Lung (tissue), 12 donors: ENCODE results near the gene CAMK1D. TPM values are rescaled to one million over a fixed set of nuclear protein-coding genes. Genes with fewer than 3 reads are reported as not detected.

Experiments used
- ATAC-seq: fragments of 200-7000 bp; cut with Tn5 transposase; one replicate; pipeline ENCODE4 v1.9.1; 2020; ENCODE audit warnings: moderate number of reproducible peaks; ENCODE audit not compliant: insufficient read depth, low FRiP score
- DNase-seq, 3 donors: peaks; one replicate each; pipeline ENCODE4 v3.0.0-alpha.2; 2013 to 2017
- H3K27ac ChIP-seq, 2 donors: one replicate each; pipeline ENCODE4 v1.5.1; 2013; ENCODE audit warnings: mild to moderate bottlenecking in 2 of 2, moderate library complexity in 2 of 2, control low read depth in 1 of 2, inconsistent platforms in 1 of 2, low read depth in 1 of 2, low read length in 1 of 2
- H3K27me3 ChIP-seq, 3 donors: one replicate each; pipeline ENCODE4 v1.5.1; 2013; ENCODE audit warnings: low read length in 2 of 3; ENCODE audit not compliant: control insufficient read depth in 3 of 3, insufficient read depth in 3 of 3
- H3K36me3 ChIP-seq, 4 donors: one replicate each; pipeline ENCODE4 v1.5.1; 2013; ENCODE audit warnings: low read length in 4 of 4, mild to moderate bottlenecking in 1 of 4, moderate library complexity in 1 of 4; ENCODE audit not compliant: control insufficient read depth in 4 of 4, insufficient read depth in 4 of 4
- H3K4me1 ChIP-seq, 5 donors: one replicate each; pipeline ENCODE4 v1.5.1; 2013; ENCODE audit warnings: low read length in 5 of 5, mild to moderate bottlenecking in 2 of 5, moderate library complexity in 1 of 5; ENCODE audit not compliant: control insufficient read depth in 5 of 5, insufficient read depth in 5 of 5
- H3K4me3 ChIP-seq: one replicate; pipeline ENCODE4 v1.5.1; 2013; ENCODE audit warnings: mild to moderate bottlenecking, control low read depth, moderate library complexity
- H3K9ac ChIP-seq, 2 donors: one replicate each; pipeline ENCODE4 v1.5.1; 2013; ENCODE audit warnings: low read length in 2 of 2, control low read depth in 1 of 2; ENCODE audit not compliant: insufficient read depth in 1 of 2
- H3K9me3 ChIP-seq, 4 donors: one replicate each; pipeline ENCODE4 v1.5.1; 2013; ENCODE audit warnings: low read length in 3 of 4, mild to moderate bottlenecking in 1 of 4, moderate library complexity in 1 of 4; ENCODE audit not compliant: control insufficient read depth in 4 of 4, insufficient read depth in 3 of 4
- WGBS, 2 donors: extraction: QIAGEN DNeasy Blood & Tissue Kit; methylation state at CpG; one replicate each; pipeline ENCODE4 v1.1.7; 2013; 5-methylcytosine and 5-hydroxymethylcytosine counted together
- polyA plus RNA-seq, 2 donors: library from polyadenylated mRNA; stranded (reverse); fragments of 200-250 nt; gene quantifications; one replicate each; pipeline ENCODE4 v1.2.1, GENCODE V29; 2013
- total RNA-seq, 2 donors: library from RNA; depleted of rRNA in 1 of 2; stranded (reverse); fragments of >200 nt in 1 of 2; gene quantifications; one replicate each; pipeline ENCODE4 v1.2.1, GENCODE V29; 2014 to 2021
- TF ChIP-seq, protein P1 (sequence below): IDR thresholded peaks from 2 replicates; pipeline ENCODE4 v1.5.1; 2012; ENCODE audit warnings: mild to moderate bottlenecking; ENCODE audit errors: control extremely low read depth, extremely low read depth
- donor health status: control.
- donor health status: control.
- donor health status: Bipolar disorder and iron deficiency.
- donor health status: healthy.
- donor health status: DM: yes; HTN: yes; CAD: no.

The CAMK1D gene
- total and polyA plus RNA-seq, 4 donors, result 3.2 to 37.4 (median 7.0) TPM

DNA sequence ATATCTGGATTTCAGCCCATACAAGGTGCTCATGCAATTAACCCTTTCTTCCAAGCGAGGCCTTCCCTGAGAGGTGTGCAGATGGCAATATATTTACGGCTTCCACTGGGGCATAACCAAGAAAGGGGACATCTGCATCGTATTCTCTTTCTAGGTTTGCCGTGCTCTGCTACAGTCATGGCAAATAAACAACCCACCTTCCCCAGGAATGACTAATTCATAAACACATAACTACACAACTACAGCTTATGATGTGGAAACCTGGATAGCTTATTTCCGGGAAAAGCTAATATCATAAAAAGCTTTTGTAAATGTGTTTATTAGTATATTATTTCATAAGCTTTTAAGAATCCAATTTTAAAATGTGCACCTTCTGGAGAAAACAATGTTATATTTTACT, 120.0 kb downstream of the CAMK1D start:
- Histone ChIP-seq H3K9ac (no peak overlapping the region), H3K4me3 (no peak overlapping the region), H3K4me1 (peaks cover 0 to 4% (median 0%) of the 10 kb centered on the region in 5 donors), H3K27me3 (peaks cover 0 to 13% (median 0%) of the 10 kb centered on the region in 3 donors), H3K9me3 (no peaks in the 10 kb centered on the region), H3K27ac (no peak overlapping the region), H3K36me3 (no peaks in the 10 kb centered on the region)
- ATAC-seq (no peak), DNase-seq (no peak)
- 93 to 94% methylated on average over 5 of the region's 5 CpGs for whole genome bisulfite sequencing, 2 donors
- TF ChIP-seq, protein P1, sequence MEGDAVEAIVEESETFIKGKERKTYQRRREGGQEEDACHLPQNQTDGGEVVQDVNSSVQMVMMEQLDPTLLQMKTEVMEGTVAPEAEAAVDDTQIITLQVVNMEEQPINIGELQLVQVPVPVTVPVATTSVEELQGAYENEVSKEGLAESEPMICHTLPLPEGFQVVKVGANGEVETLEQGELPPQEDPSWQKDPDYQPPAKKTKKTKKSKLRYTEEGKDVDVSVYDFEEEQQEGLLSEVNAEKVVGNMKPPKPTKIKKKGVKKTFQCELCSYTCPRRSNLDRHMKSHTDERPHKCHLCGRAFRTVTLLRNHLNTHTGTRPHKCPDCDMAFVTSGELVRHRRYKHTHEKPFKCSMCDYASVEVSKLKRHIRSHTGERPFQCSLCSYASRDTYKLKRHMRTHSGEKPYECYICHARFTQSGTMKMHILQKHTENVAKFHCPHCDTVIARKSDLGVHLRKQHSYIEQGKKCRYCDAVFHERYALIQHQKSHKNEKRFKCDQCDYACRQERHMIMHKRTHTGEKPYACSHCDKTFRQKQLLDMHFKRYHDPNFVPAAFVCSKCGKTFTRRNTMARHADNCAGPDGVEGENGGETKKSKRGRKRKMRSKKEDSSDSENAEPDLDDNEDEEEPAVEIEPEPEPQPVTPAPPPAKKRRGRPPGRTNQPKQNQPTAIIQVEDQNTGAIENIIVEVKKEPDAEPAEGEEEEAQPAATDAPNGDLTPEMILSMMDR, result no peak

GRCh38 chr10:12470719-12471118, 121.4 kb downstream of the CAMK1D start:
- H3K4me1 ChIP-seq, result peaks cover 0 to 4% (median 0%) of the 10 kb centered on the region in 5 donors
- no peak overlapping the region for H3K27ac ChIP-seq
- TF ChIP-seq, protein P1, result no peak
- no peak overlapping the region for H3K4me3 ChIP-seq
- ATAC-seq, result no peak
- 94 to 95% methylated on average over 10 of the region's 10 CpGs for WGBS, 2 donors
- H3K9ac ChIP-seq, result no peak overlapping the region
- H3K36me3 ChIP-seq, result no peaks in the 10 kb centered on the region
- H3K9me3 ChIP-seq, result no peaks in the 10 kb centered on the region
- no peak for DNase-seq
- peaks cover 0 to 18% (median 0%) of the 10 kb centered on the region in 3 donors for H3K27me3 ChIP-seq

- Histone ChIP-seq H3K36me3 (no peaks in the 10 kb centered on the region), H3K9ac (no peak overlapping the region), H3K27me3 (peaks cover 0 to 19% (median 0%) of the 10 kb centered on the region in 3 donors), H3K9me3 (no peaks in the 10 kb centered on the region), H3K4me3 (no peak overlapping the region), H3K4me1 (peaks cover 0 to 4% (median 0%) of the 10 kb centered on the region in 5 donors), H3K27ac (no peak overlapping the region)
- ATAC-seq (no peak), DNase-seq (no peak)
- TF ChIP-seq, protein P1, result no peak
- WGBS, 2 donors, result 69 to 85% methylated on average over 5 of the region's 5 CpGs
Observed at GRCh38 chr10:12471135-12471534, 121.8 kb downstream of the CAMK1D start.

DNA sequence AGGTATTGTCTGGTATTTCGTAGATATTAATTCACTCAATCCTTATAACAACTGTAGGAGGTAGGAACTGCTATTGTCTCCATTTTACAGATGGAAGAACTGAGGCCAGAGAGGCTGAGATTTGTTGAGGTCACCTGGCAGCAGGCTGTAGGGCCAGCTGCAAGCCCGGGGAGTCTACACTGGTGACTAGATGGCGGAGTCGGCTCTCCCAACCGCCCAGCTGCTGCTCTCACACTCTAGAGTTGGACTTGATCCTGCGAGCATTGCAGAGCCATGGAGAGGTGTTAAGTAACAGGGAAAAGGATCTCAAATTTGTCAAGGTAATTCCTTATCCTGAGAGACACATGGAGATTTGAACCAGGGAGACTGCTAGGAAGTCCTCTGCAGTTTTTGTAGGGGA, 124.1 kb downstream of the CAMK1D start:
- no peak overlapping the region for H3K4me3 ChIP-seq
- H3K9me3 ChIP-seq, result peaks cover 0 to 3% (median 0%) of the 10 kb centered on the region in 4 donors
- no peak for ATAC-seq
- H3K27ac ChIP-seq, result no peak overlapping the region
- no peaks in the 10 kb centered on the region for H3K36me3 ChIP-seq
- 91 to 96% methylated on average over 6 of the region's 6 CpGs for WGBS, 2 donors
- peaks cover 0 to 2% (median 0%) of the 10 kb centered on the region in 5 donors for H3K4me1 ChIP-seq
- TF ChIP-seq, protein P1, result no peak
- H3K9ac ChIP-seq, result no peak overlapping the region
- DNase-seq, result no peak
- peaks cover 0 to 10% (median 0%) of the 10 kb centered on the region in 3 donors for H3K27me3 ChIP-seq
